Measurements from ENCODE around the gene RNF11. TPM values are rescaled to one million over a fixed set of nuclear protein-coding genes. Genes with fewer than 3 reads are reported as not detected.

RNF11 gene
- total and polyA plus RNA-seq, 4 donors: 24.1 to 102 (median 48.7) TPM

DNA sequence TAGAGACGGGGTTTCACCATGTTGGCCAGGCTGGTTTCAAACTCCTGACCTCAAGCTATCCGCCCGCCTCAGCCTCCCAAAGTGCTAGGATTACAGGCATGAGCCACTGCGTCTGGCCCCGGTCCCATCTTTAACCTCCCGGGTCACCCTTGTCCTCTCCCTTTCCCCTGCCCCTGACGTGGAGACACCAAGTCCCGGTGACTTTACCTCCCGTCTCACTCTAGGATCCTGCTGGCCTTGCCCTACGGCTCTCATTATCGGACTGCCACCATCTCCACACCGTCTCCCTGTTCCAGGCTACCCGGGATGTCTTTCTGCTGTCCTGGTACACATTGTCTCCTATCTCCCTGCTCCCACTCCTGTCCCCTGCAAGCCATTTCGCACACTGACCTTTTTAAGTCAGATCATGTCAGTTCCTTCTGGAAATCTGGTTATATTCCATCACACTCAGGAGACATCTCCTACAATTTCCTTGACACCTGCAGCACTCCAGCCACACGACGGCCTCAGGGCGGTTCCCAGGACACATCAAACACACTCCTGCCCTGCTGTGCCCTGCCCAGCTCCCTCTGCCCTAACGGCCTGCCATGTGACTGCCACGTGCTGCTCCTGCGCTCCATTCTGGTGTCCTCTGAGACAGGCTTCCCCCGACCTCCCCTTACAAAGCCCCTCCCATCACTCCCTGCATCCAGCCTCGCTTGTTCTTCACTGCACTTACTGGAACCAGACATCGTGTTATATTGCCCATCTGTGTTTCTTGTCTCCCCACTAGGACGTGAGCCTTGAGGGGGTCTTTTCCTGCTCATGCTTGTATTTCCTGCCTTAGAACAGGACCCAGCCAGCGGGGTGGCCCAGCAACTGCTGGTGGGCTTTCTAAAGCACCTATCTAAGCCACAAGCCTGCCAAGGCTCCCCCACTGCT, 61.6 kb downstream of the RNF11 start:
- Histone ChIP-seq H3K27ac (ENCODE audit: low read depth in 1 of 2, low read length in 2 of 2) (no peak overlapping the region), H3K4me1 (ENCODE audit: control insufficient read depth in 4 of 4, insufficient read depth in 4 of 4, low read length in 3 of 4) (peaks cover 0 to 17% (median 5%) of the 10 kb centered on the region in 4 donors), H3K27me3 (ENCODE audit: control insufficient read depth in 4 of 4, insufficient read depth in 4 of 4, low read length in 3 of 4) (no peaks in the 10 kb centered on the region), H3K36me3 (ENCODE audit: control insufficient read depth in 4 of 4, insufficient read depth in 3 of 4, low read depth in 1 of 4, low read length in 3 of 4) (no peaks in the 10 kb centered on the region), H3K4me3 (ENCODE audit: low read depth in 1 of 3, low read length in 3 of 3) (no peak overlapping the region), H3K9me3 (ENCODE audit: control insufficient read depth in 4 of 4, low read length in 3 of 4) (no peaks in the 10 kb centered on the region), H3K9ac (ENCODE audit: low read depth in 1 of 2, low read length in 2 of 2) (no peak overlapping the region)
- TF ChIP-seq TAF1 (conservative IDR thresholded peaks at IDR 0.05): no peak
- TF ChIP-seq RAD21 (IDR thresholded peaks at IDR 0.05): no peak
- TF ChIP-seq, protein P1, sequence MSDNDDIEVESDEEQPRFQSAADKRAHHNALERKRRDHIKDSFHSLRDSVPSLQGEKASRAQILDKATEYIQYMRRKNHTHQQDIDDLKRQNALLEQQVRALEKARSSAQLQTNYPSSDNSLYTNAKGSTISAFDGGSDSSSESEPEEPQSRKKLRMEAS (IDR thresholded peaks at IDR 0.05): no peak
- TF ChIP-seq EGR1 (IDR thresholded peaks at IDR 0.05; ENCODE audit: low read depth in 2 of 2): no peak
- TF ChIP-seq RXRA (IDR thresholded peaks at IDR 0.05): no peak
- TF ChIP-seq HNF4G (IDR thresholded peaks at IDR 0.05): no peak
- no peak for TF ChIP-seq GABPA (IDR thresholded peaks at IDR 0.05 in 1 of 2, conservative IDR thresholded peaks at IDR 0.05 in 1 of 2)
- TF ChIP-seq, protein P2, sequence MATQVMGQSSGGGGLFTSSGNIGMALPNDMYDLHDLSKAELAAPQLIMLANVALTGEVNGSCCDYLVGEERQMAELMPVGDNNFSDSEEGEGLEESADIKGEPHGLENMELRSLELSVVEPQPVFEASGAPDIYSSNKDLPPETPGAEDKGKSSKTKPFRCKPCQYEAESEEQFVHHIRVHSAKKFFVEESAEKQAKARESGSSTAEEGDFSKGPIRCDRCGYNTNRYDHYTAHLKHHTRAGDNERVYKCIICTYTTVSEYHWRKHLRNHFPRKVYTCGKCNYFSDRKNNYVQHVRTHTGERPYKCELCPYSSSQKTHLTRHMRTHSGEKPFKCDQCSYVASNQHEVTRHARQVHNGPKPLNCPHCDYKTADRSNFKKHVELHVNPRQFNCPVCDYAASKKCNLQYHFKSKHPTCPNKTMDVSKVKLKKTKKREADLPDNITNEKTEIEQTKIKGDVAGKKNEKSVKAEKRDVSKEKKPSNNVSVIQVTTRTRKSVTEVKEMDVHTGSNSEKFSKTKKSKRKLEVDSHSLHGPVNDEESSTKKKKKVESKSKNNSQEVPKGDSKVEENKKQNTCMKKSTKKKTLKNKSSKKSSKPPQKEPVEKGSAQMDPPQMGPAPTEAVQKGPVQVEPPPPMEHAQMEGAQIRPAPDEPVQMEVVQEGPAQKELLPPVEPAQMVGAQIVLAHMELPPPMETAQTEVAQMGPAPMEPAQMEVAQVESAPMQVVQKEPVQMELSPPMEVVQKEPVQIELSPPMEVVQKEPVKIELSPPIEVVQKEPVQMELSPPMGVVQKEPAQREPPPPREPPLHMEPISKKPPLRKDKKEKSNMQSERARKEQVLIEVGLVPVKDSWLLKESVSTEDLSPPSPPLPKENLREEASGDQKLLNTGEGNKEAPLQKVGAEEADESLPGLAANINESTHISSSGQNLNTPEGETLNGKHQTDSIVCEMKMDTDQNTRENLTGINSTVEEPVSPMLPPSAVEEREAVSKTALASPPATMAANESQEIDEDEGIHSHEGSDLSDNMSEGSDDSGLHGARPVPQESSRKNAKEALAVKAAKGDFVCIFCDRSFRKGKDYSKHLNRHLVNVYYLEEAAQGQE (IDR thresholded peaks at IDR 0.05): no peak
- TF ChIP-seq, protein P3, sequence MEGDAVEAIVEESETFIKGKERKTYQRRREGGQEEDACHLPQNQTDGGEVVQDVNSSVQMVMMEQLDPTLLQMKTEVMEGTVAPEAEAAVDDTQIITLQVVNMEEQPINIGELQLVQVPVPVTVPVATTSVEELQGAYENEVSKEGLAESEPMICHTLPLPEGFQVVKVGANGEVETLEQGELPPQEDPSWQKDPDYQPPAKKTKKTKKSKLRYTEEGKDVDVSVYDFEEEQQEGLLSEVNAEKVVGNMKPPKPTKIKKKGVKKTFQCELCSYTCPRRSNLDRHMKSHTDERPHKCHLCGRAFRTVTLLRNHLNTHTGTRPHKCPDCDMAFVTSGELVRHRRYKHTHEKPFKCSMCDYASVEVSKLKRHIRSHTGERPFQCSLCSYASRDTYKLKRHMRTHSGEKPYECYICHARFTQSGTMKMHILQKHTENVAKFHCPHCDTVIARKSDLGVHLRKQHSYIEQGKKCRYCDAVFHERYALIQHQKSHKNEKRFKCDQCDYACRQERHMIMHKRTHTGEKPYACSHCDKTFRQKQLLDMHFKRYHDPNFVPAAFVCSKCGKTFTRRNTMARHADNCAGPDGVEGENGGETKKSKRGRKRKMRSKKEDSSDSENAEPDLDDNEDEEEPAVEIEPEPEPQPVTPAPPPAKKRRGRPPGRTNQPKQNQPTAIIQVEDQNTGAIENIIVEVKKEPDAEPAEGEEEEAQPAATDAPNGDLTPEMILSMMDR (IDR thresholded peaks at IDR 0.05; ENCODE audit: low read depth, low read length, missing input control): no peak
- no peak for TF ChIP-seq FOXA1 (IDR thresholded peaks at IDR 0.05)
- no peak for DNase-seq (ENCODE audit: low spot score)
- WGBS: 82% methylated on average over 25 of the region's 25 CpGs

DNA sequence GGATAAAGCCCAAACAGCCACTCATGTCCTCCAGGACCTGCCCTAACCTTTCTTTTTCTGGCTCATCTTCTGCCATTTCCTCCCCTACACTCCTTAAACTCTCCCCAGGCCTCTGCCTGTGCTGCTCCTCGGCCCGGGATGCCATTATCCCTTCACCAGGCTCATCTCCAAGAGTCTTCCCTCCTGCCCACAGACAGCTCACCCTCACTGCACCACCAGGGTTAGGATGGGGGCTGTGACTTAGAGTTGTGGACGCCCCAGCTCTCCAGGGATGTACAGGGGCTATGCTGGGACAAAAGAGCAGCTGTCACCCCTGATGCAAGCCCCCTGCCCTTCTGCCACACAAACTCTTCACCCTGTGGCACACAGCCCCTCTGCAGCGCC, 62.2 kb downstream of the RNF11 start:
- DNase-seq (ENCODE audit: low spot score): no peak
- no peak overlapping the region for H3K9ac ChIP-seq (ENCODE audit: low read depth in 1 of 2, low read length in 2 of 2)
- no peaks in the 10 kb centered on the region for H3K27me3 ChIP-seq (ENCODE audit: control insufficient read depth in 4 of 4, insufficient read depth in 4 of 4, low read length in 3 of 4)
- no peak overlapping the region for H3K27ac ChIP-seq (ENCODE audit: low read depth in 1 of 2, low read length in 2 of 2)
- no peaks in the 10 kb centered on the region for H3K9me3 ChIP-seq (ENCODE audit: control insufficient read depth in 4 of 4, low read length in 3 of 4)
- peaks cover 0 to 17% (median 5%) of the 10 kb centered on the region in 4 donors for H3K4me1 ChIP-seq (ENCODE audit: control insufficient read depth in 4 of 4, insufficient read depth in 4 of 4, low read length in 3 of 4)
- no peaks in the 10 kb centered on the region for H3K36me3 ChIP-seq (ENCODE audit: control insufficient read depth in 4 of 4, insufficient read depth in 3 of 4, low read depth in 1 of 4, low read length in 3 of 4)
- WGBS: 95% methylated on average over 4 of the region's 4 CpGs
- no peak overlapping the region for H3K4me3 ChIP-seq (ENCODE audit: low read depth in 1 of 3, low read length in 3 of 3)
- TF ChIP-seq, protein P4, sequence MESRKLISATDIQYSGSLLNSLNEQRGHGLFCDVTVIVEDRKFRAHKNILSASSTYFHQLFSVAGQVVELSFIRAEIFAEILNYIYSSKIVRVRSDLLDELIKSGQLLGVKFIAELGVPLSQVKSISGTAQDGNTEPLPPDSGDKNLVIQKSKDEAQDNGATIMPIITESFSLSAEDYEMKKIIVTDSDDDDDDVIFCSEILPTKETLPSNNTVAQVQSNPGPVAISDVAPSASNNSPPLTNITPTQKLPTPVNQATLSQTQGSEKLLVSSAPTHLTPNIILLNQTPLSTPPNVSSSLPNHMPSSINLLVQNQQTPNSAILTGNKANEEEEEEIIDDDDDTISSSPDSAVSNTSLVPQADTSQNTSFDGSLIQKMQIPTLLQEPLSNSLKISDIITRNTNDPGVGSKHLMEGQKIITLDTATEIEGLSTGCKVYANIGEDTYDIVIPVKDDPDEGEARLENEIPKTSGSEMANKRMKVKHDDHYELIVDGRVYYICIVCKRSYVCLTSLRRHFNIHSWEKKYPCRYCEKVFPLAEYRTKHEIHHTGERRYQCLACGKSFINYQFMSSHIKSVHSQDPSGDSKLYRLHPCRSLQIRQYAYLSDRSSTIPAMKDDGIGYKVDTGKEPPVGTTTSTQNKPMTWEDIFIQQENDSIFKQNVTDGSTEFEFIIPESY (IDR thresholded peaks at IDR 0.05): no peak
- TF ChIP-seq FOXA2 (IDR thresholded peaks at IDR 0.05) (no peak), HNF4A (conservative IDR thresholded peaks at IDR 0.05) (no peak), YY1 (IDR thresholded peaks at IDR 0.05) (no peak), EGR1 (IDR thresholded peaks at IDR 0.05; ENCODE audit: low read depth in 2 of 2) (no peak), JUND (IDR thresholded peaks at IDR 0.05) (no peak), GABPA (IDR thresholded peaks at IDR 0.05 in 1 of 2, conservative IDR thresholded peaks at IDR 0.05 in 1 of 2) (no peak), NR2F2 (IDR thresholded peaks at IDR 0.05) (no peak), FOXA1 (IDR thresholded peaks at IDR 0.05) (no peak), RAD21 (IDR thresholded peaks at IDR 0.05) (no peak), HNF4G (IDR thresholded peaks at IDR 0.05) (no peak), SP1 (IDR thresholded peaks at IDR 0.05) (no peak), TAF1 (conservative IDR thresholded peaks at IDR 0.05) (no peak), RXRA (IDR thresholded peaks at IDR 0.05) (no peak)
- TF ChIP-seq, protein P1 (IDR thresholded peaks at IDR 0.05): no peak
- TF ChIP-seq, protein P5, sequence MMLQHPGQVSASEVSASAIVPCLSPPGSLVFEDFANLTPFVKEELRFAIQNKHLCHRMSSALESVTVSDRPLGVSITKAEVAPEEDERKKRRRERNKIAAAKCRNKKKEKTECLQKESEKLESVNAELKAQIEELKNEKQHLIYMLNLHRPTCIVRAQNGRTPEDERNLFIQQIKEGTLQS (IDR thresholded peaks at IDR 0.05): no peak
- TF ChIP-seq, protein P3 (IDR thresholded peaks at IDR 0.05; ENCODE audit: low read depth, low read length, missing input control): no peak
